Measurements from ENCODE around the gene NAV2.
A peak's percentile ranks its signal among the peaks of the same experiment; 100 is the strongest.
"Not testable (repeated sequence)": the region's sequence is repeated elsewhere in the genome, so short reads cannot be mapped to it uniquely, and the experiment has no call there.

The NAV2 gene

GRCh38 chr11:20066013-20066782 lies 353.6 kb downstream of the NAV2 start:
- no peak for DNase-seq

- DNase-seq = no peak
Observed at GRCh38 chr11:20066783-20067156, 354.1 kb downstream of the NAV2 start.

GRCh38 chr11:20067665-20068064 lies 355.0 kb downstream of the NAV2 start:
- DNase-seq = no peak

GRCh38 chr11:20068691-20069090 lies 356.1 kb downstream of the NAV2 start:
- DNase-seq = no peak

GRCh38 chr11:20070459-20070858 lies 357.8 kb downstream of the NAV2 start:
- DNase-seq = peak; percentile 41 to 78

GRCh38 chr11:20075627-20076026 lies 363.0 kb downstream of the NAV2 start:
- no peak for DNase-seq

GRCh38 chr11:20078846-20079245 lies 366.2 kb downstream of the NAV2 start:
- DNase-seq = no peak

GRCh38 chr11:20080032-20080685 lies 367.5 kb downstream of the NAV2 start:
- no peak for DNase-seq

- no peak for DNase-seq
Observed at GRCh38 chr11:20081336-20081735, 368.7 kb downstream of the NAV2 start.

- DNase-seq = not testable (repeated sequence)
Observed at GRCh38 chr11:20083877-20084276, 371.2 kb downstream of the NAV2 start.

GRCh38 chr11:20084921-20085814 lies 372.5 kb downstream of the NAV2 start:
- DNase-seq = no peak

- DNase-seq = no peak
Observed at GRCh38 chr11:20085918-20086317, 373.3 kb downstream of the NAV2 start.

- no peak for DNase-seq
Observed at GRCh38 chr11:20087118-20087521, 374.5 kb downstream of the NAV2 start.

- DNase-seq = no peak
Observed at GRCh38 chr11:20088397-20089225, 376.0 kb downstream of the NAV2 start.

GRCh38 chr11:20089367-20089766 lies 376.7 kb downstream of the NAV2 start:
- no peak for DNase-seq

- DNase-seq = no peak
Observed at GRCh38 chr11:20089796-20090653, 377.4 kb downstream of the NAV2 start.

GRCh38 chr11:20090654-20091374 lies 378.2 kb downstream of the NAV2 start:
- DNase-seq = no peak

- no peak for DNase-seq
Observed at GRCh38 chr11:20093775-20094174, 381.1 kb downstream of the NAV2 start.

GRCh38 chr11:20095189-20095588 lies 382.6 kb downstream of the NAV2 start:
- no peak for DNase-seq

GRCh38 chr11:20097319-20098221 lies 384.9 kb downstream of the NAV2 start:
- no peak for DNase-seq

All from NCI-H1930 (cell line).